Measurements from ENCODE around the gene CDC37.

Gene CDC37

DNA sequence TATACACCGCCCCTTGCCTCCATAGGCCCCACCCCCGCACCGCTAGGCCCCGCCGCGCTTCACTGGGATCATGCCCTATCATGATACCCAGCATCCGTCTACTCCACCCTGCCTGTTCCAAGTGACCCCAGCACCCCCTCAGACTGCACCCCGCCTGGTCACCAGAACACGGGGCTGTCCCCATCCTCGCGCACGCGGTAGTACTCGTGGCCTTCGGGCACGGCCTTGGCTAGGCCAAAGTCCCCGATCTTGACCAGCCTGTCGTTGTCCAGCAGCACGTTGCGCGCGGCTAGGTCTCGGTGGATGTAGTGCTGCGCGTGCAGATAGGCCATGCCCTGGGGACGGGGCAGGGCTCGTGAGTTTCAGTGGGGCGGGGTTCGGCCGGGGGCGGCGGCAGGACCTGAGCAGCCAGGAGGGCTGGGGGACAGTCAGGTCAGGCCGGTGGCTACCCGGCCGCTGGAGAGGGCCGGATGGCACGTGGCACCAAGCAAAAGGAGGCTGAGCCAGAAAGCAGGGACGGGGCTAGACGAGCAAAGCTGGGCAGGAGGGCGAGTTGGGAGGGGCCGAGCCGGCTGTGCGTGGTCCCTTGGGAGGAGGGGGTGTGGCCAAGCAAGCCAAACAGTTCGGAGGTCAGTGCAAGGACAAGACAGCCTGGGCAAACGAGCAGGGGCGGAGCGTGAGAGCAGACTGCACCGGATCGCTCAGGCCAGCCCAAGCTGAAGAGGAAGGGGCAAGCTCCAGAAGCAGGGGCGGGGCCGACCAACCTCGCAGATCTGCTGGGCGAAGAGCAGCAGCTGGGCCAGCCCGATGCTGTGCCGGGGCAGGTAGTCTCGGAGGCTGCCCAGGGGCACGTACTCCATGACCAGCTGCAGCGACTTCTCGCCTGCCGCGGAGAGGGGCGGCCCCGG lies 50.3 kb downstream of the CDC37 start:
- peak in 1 of 3 experiments; percentile 18 for DNase-seq

DNA sequence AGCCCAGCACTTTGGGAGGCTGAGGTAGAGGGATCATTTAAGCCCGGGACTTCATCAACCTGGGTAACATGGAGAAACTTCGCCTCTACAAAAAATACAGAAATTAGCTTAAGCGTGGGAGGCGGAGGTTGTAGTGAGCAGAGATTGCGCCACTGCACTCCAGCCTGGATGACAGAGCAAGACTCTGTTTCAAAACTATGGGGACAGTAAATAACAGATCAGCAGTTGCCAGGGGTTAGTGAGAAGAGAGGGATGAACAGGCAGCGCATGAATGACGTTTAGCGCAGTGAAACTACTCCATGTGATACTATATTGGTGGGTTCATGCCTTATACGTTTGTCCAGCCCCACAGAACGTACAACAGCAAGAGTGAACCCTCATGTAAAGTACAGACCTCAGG lies 56.8 kb downstream of the CDC37 start:
- no peak for DNase-seq

DNA sequence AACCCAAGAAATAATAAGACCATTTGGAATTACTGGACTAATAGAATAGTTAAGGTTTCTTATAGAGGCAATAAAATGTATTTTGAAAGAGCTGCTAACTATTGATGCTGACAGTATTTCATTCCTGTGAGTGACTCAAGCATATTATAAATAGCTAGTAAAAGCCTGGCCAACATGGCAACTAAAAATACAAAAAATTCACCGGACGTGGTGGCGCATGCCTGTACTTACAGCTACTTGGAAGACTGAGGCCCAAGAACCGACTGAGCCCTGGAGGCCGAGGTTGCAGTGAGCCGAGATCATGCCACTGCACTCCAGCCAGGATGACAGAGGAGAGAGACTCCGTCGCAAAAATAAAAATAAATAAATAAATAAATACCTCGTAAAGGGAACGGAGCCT lies 58.6 kb downstream of the CDC37 start:
- no peak for DNase-seq

DNA sequence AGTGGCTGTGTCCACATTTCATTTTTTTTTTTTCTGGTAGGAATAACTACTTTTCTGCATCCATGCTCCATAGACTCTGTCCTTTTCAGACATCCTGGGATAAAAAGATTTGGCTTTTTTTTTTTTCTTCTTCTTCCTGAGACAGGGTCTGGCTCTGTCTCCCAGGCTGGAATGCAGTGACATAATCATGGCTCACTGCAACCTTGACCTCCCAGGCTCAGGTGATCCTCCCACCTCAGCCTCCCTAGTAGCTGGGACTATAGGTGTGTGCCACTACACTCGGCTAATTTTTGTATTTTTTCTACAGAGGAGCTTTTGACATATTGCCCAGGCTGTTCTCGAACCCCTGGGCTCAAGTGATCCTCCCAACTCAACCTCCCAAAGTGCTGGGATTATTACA lies 59.8 kb downstream of the CDC37 start:
- no peak for DNase-seq

All from NCI-H1417 (cell line).